NCI-H748 (cell line): Measurements from ENCODE around the gene PCDHA1.
"Not testable (repeated sequence)": the region's sequence is repeated elsewhere in the genome, so short reads cannot be mapped to it uniquely, and the experiment has no call there.

Experiments used
- DNase-seq: peaks from one replicate; lab custom pipeline; 2025; ENCODE audit not compliant: unreplicated experiment; lab: John Stamatoyannopoulos, UW

Gene PCDHA1

GRCh38 chr5:140785905-140786686, at the start of gene PCDHA1:
TSS of gene PCDHA1 (plus strand) at chr5:140786140.
- DNase-seq = peak; percentile 86

- no peak for DNase-seq
Measured at GRCh38 chr5:140737486-140737885, 48.5 kb upstream of the PCDHA1 start.

GRCh38 chr5:140741967-140742366, 44.0 kb upstream of the PCDHA1 start:
- DNase-seq = no peak

- DNase-seq = no peak
Measured at GRCh38 chr5:140753561-140753960, 32.4 kb upstream of the PCDHA1 start.

- no peak for DNase-seq
Measured at GRCh38 chr5:140764177-140764973, 21.6 kb upstream of the PCDHA1 start.

- DNase-seq = no peak
Measured at GRCh38 chr5:140767444-140767843, 18.5 kb upstream of the PCDHA1 start.

- no peak for DNase-seq
Measured at GRCh38 chr5:140780512-140780911, 5.4 kb upstream of the PCDHA1 start.

GRCh38 chr5:140787422-140787821, 1.5 kb downstream of the PCDHA1 start:
- not testable (repeated sequence) for DNase-seq

- DNase-seq = not testable (repeated sequence)
Measured at GRCh38 chr5:140787849-140788504, 2.0 kb downstream of the PCDHA1 start.

GRCh38 chr5:140791089-140791488, 5.1 kb downstream of the PCDHA1 start:
- no peak for DNase-seq

GRCh38 chr5:140794595-140795258, 8.8 kb downstream of the PCDHA1 start, which contains the start of gene PCDHA2:
TSS of gene PCDHA2 (plus strand) at chr5:140794852.
- peak; percentile 92 for DNase-seq

- DNase-seq = peak; percentile 96
Measured at GRCh38 chr5:140795259-140795641, 9.3 kb downstream of the PCDHA1 start.

- DNase-seq = not testable (repeated sequence)
Measured at GRCh38 chr5:140796072-140796717, 10.3 kb downstream of the PCDHA1 start.

- DNase-seq = no peak
Measured at GRCh38 chr5:140796718-140797095, 10.8 kb downstream of the PCDHA1 start.

GRCh38 chr5:140800816-140801493, 15.0 kb downstream of the PCDHA1 start, which contains the start of gene PCDHA3:
TSS of gene PCDHA3 (plus strand) at chr5:140801057.
- DNase-seq = no peak

GRCh38 chr5:140801494-140801841, 15.5 kb downstream of the PCDHA1 start:
- DNase-seq = no peak

- not testable (repeated sequence) for DNase-seq
Measured at GRCh38 chr5:140802381-140802780, 16.4 kb downstream of the PCDHA1 start.

GRCh38 chr5:140802781-140803271, 16.9 kb downstream of the PCDHA1 start:
- DNase-seq = no peak

- peak; percentile 90 for DNase-seq
Measured at GRCh38 chr5:140806834-140807775, 21.2 kb downstream of the PCDHA1 start, which contains the start of gene PCDHA4. TSS of gene PCDHA4 (plus strand) at chr5:140807068.
